ENCODE results near the gene CACNA1G.

The CACNA1G gene

DNA sequence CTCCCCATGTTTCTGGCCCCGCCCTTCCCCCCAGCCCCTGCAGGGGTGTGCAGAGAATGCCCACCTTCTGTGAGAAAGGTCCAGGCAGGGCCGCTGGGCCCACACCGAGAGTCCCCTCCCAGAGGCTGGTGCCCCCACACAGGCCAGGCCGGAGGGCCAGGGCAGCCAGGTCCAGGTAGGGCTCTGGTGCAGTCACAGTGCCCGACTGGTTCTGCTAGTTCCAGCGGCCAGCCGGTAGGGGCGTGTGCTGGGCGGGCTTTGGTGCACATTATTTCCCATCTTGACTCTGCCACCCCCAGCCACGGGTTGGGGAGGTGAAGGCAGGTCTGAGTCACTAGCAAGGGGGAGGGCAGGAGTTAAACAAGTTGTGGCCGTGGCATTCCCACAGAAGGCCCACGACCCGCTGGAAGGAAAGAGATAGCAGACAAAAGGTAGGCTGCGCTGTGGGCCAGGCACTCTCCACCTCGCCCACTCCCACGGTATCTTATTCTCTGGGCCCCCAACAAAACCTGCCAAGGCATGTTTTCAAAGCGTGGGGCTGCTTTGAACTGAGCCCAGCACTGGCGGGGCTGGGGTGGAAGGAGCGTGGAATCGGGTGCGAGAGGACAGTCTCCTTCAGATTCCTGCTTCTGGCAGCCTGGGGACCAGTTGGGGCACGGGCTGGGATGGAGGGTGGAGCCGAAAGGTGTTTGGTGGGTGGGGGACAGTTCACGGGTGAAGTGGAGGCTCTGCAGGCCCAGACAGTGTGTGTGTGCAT lies 26.1 kb upstream of the CACNA1G start:
- peak; percentile 17 for DNase-seq

DNA sequence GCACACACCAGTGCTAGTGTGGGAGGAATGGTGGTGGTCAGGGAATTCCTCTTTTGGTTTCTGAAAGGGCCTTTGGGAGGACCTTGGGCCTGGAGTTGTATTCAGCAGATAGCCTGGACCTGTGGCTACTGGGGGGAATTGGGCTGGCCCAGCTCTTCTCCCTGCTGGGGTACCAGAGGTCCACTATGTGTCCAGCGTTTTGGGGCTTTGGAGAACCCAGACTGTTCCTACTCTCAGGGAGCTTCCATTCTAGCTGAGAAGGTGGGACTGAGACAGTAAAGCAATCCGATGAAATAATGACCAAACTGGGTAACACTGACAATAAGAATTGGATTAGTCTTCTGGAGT lies 25.6 kb upstream of the CACNA1G start:
- no peak for DNase-seq

DNA sequence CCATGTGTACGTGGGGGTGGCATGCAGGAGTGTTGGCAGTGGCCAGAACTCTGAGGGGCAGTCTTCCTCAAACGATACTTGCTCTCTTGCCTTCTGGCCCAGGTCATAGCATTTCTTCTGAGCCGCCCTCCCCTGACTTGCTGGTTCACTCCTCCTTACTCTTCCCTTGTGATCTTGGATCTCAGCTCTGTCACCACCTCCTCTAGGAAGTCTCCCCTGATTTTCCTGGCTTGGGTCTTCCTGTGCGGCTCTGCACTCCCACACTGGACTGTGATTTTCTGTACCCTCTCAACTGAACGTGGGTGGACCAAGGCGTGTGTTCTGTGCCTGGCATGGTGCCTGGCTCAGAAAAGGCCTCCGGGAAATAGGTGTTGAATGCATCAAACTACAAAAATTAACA lies 25.1 kb upstream of the CACNA1G start:
- DNase-seq, result no peak

DNA sequence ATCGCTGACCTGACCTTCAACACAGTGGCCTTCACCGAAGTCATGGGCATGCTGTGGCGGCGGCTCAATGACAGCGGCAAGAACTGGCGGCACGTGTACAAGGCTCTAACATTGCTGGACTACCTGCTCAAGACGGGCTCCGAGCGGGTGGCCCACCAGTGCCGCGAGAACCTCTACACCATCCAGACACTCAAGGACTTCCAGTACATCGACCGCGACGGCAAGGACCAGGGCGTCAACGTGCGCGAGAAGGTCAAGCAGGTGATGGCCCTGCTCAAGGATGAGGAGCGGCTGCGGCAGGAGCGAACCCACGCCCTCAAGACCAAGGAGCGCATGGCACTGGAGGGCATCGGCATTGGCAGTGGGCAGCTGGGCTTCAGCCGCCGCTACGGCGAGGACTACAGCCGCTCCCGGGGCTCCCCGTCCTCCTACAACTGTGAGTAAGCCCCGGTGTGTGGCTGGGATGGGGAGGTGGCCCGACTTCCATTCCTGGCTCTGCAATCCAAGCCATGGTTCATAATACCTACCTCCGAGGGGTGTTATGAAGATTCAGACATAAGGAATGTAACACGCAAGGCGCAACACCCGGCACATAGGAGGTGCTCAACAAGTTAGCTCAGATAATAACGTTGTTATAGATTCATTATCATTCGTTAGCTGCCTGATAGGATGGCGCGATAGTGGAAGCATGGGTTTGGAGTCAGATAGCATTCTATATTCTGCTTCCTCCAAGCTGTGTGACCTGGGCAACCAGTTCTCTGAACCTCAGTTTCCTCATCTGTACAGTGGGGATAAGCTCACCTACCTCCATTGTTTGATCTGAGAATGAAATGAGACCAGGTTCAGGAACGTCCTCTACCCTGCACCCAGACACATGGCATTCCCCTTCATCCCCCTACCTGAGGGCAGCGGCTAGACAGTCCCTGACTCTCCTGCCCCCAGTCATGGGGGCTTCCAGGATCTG lies 23.6 kb upstream of the CACNA1G start:
- no peak for DNase-seq

DNA sequence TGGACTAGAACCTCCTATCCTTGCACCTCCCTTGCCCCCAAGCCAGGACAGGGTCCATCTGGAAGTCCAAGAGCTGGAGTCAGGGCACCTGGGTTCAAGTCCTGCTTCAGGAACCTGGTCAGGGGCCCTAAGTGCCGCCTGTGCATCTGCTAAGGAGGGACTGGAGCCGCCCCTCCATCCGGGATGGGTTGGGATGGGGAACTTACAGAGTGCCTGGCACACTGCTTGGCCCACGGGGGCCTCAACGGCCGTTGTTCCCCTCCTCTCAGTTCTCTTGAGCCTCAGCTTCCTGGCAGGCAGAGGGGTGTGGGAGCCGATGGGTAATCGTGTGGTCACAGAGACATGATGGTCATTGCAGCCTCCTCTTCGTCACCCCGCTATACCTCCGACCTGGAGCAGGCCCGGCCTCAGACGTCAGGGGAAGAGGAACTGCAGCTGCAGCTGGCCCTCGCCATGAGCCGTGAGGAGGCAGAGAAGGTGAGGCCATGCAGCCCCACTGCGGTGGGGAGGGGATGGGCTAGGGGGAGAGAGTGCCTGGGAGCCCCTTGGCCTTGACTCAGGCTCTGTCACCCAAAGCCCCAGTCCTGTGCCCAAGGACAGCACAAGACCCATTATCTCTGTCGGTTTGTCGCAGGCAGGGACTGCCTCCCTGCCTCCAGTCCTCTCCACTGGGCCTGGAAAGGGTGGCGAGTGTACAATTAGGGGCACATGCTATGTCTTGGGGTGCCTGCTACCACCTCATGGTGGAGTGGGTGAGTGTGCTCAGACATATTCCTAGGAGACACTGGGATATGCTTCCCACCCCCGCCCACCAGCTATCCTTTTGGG lies 22.6 kb upstream of the CACNA1G start:
- DNase-seq, result no peak

DNA sequence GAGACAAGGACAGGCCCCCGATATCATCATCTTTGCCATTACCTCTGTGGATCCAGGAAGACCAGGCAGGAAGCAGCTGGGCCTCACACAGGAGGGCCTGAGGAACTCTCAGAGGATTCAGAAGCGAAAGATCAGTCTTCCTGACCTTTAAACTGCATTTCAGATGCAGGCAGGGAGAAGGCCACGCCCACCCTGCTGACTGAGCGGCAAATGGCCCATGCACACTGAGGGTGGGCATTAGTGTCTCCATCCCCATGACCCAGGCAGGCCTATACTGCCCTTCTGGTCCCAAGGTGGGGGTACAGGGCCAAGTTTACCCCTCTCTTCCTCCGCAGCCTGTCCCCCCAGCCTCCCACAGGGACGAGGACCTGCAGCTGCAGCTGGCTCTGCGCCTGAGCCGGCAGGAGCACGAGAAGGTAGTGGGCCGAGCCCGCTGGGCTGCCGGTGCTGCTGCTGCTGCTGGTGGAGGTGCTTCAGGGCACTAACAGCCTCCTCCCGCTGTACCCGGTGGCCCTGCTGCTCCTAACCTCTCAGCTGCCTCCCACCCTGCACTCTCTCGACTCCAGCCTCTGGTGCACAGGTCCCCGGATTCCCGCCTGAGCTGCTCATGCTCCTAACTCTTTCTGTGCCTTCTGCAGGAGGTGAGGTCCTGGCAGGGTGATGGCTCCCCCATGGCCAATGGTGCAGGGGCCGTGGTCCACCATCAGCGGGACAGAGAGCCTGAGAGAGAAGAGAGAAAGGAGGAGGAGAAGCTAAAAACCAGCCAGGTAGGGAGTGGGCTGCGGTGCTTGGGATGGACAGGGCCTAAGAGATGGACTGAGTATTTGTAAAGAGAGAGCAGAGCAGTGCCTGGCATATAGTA lies 21.7 kb upstream of the CACNA1G start:
- DNase-seq, result no peak

DNA sequence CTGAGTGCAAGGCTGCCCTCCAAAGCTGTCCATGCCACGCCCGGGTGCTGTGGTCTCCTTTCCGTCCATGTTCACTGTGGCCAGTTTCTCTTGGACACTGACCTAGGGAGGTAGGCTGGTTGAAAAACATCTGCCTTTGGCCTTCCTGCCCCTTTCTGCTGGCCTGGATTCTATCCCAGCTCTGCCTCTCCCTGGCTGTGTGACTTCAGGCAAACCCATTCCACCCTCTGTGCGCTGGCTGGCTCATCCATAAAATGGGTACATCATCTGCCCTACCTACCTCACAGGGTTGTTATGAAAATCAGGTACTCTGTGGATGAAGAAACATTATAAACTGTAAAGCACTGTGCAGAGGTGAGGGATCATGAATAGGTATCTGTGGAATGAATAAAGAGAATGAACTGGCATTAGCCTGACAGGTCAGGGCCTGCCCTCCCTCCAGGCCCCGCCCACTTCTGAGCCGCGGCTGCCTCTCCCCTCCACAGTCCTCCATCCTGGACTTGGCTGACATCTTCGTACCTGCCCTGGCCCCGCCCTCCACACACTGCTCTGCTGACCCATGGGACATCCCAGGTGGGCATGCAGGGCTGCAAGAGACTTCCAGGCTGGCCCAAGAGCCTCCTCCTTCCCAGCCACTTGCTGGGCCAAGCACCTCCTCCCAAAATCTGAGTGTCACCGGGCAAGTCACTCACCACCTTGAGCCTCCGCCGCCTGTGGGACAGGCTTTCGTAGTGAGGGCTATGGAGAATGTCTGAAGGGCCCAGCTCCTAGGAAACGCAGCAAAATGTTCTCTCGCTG lies 20.6 kb upstream of the CACNA1G start:
- DNase-seq, result no peak

DNA sequence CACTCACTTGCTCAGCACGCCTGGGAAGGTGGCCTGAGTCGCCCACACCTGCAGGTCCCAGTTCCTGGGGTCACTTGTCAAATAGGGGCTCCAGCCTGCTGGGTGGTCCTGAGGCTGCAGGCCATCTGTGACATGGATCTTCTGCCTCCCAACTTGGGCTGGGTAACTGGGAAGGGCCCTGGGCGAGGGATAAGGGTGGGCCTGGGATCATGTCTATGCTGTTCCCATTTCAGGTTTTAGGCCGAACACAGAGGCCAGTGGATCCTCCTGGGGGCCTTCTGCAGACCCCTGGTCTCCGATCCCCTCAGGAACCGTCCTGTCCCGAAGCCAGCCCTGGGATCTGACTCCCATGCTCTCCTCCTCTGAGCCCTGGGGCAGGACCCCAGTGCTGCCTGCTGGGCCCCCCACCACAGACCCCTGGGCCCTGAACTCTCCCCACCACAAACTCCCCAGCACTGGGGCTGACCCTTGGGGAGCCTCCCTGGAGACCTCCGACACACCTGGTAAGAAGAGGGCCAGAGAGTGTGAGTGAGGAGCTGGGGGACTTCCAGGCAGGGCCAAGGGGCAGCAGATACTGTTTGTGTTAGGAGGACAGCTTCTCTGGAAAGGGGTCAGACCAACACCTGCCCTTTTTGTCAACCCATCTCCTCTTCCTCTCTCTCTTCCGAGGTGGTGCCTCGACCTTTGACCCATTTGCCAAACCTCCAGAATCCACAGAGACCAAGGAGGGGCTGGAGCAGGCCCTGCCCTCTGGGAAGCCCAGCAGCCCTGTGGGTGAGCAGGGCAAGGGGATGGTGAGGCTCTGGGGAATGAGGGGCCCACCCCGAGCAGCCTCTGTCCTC lies 19.7 kb upstream of the CACNA1G start:
- DNase-seq, result no peak

DNA sequence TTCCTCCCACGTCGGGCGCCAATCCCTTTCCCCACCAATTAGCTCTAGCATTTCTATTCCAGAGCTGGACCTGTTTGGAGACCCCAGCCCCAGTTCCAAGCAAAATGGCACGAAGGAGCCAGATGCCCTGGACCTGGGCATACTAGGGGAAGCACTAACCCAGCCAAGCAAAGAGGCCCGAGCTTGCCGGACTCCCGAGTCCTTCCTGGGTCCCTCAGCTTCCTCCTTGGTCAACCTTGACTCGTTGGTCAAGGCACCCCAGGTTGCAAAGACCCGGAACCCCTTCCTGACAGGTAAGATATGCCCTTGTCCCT lies 19.2 kb upstream of the CACNA1G start:
- no peak for DNase-seq

DNA sequence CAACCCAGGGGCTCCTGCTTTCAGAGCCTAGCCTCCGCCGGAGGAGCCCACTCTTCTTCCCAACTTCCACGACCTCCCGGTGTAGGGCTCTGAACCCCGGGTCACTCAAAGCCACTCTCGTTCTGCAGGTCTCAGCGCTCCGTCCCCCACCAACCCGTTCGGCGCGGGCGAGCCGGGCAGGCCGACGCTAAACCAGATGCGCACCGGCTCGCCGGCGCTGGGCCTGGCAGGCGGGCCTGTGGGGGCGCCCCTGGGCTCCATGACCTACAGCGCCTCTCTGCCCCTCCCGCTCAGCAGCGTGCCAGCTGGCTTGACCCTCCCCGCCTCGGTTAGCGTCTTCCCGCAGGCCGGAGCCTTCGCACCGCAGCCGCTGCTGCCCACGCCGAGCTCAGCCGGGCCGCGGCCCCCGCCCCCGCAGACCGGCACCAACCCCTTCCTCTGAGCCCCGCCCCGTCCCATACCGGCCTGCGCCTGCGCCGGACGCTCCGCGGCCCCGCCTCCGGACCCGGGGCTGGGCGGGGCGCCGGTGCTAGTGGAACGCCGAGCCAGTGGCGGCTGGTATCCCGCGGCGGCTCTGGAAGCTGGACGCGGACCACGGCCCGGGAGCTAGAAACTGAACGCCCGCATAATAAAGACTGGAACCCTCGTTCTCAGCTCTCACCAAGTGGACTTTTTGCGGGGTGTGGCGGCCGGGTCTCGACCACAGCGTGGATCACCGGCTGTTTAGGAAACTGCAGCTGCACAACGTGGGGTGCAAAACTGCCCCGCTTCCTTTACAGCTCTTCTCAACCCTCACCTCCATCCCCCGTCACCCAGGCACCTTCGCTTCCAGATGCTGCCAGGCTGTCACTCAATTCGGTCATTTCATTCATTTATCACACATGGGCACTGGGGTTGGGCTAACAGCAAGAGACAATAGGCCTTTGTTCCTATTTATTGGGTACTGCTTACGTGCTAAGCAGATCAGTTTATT lies 18.5 kb upstream of the CACNA1G start:
- DNase-seq, result peak; percentile 77

DNA sequence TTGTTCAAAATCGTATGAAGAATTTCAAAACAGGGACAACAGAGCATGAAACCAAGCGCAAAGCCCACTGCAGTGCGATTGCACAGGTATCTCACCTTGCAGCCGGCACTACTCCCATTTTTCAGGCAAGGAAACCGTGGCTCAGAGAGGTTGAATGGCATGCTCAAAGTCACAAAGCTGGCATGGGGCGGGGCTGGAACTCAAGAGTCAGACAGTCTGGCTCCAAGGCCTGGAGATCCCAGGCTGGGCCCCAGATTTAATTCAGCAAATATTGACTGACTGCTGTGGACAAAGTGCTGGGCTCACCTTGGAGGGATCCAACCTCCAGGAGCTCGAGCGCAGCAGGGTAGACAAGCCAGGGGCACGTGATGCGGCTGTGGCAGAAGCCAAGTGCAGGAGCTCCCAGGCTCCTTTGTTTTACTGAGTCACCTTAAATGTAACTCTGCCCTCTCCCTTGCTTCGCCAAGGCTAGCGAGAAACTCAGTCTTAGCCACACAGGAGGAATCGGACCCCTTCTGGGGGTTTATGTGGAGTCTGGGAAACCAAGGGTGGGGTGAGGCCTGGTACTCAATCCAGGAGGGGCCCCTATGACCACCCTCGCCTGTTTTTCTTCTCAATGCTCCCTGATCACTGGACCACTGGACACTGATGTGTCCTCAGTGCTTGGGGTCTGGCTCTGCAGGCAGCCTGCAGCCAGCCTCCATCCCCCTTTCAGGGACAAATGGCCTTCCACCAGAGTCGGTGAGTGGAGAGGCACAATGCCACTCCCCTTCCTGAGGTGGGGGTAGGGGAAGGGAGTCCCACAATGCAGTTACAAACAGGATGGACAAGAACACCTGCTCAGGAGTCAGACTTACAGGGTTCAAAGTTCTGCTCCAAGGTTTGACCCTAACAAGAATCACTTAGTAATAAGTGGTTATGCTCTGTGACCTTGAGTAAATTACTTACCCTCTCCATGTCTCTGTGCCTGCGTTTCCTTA lies 17.4 kb upstream of the CACNA1G start:
- no peak for DNase-seq

DNA sequence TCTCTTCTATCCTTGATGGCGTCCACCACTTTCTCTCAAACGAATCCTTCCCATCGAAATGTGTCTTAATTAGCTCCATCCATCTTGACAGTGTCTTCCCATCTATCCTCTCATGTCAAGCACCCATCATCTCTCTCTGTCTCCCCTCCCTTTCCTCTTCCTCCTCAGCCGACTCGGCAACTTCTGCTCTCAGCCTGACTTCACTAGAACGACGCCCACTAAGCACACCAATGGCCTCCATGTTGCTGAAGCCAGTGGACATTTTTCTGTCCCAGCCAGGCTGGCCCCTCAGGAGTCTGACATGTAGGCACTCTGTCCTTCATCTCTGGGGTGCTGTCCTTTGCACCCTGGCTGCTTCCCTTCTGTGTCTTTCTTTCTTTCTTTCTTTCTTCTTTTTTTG lies 16.0 kb upstream of the CACNA1G start:
- no peak for DNase-seq

DNA sequence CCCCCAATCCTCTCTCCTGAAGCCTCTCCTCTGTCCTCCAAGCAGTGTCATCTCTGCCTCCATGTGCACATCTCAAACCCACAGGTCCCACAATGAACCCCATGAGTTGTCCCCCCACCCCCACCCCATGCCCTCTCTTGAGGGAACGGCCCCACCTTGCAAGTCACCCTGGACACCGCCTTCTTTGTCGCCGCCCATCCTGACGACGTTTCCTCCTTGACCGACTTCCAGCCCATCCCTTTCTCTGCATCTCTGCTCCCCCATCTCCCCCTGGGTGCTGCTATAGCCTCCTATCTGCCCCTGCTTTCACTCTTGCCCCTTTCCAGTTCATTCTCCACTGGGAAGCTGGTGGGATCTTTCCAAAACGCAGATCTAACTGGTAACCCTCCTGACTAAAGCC lies 15.2 kb upstream of the CACNA1G start:
- DNase-seq, result no peak

DNA sequence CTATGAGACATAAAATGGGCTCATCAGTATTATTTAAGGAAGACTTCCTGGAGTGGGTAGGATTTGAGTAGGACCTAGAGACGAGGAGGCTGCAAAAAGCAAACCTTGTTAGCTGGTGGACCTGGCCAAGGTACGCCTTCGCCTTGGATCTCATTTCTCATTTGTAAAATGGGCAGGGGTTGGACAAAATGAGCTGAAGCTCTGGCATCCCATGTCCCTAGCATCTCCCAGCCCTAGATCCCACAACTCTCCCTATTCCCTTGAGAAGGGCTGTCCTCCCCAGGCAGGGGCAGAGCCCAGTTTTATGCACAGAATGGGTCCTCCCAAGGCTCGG lies 13.8 kb upstream of the CACNA1G start:
- DNase-seq, result no peak

DNA sequence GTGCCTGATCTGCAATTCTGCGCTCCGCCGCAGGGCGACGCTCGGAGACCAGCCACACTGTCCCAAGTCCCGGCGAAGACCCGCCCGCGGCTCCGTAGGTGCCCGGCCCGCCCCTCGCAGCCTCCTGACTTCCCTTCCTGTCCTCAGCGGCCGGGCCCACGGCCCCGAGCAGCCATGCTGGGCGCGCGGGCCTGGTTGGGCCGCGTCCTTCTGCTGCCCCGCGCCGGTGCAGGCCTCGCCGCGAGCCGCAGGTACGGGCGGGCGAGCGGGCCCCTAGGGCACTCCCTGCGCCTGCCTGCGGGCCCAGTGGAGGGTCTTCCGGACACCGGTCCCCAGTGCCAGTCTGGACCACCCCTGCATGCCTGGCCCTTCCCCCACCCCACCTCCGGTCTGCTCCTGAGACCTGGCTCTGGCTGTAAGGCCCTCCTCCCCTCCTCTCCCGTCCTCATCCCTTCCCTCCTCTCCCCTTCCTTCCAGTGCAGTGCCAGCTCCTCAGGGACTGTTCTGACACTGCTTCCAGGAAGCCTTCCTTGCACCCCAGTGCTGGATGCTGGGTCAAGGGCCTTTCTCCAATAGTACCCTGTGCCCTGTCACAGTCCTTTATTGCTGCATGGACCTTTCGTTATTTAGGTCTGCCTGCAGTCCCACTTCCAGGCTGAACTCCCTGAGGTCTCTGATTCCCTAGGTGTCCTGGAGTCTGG lies 13.3 kb upstream of the CACNA1G start, which contains the start of gene SPATA20:
Gene SPATA20 (plus strand): TSS at position 140 of the 701 bp plus-strand sequence. CDS start 35 bp downstream, at position 175.
- peak; percentile 87 for DNase-seq

DNA sequence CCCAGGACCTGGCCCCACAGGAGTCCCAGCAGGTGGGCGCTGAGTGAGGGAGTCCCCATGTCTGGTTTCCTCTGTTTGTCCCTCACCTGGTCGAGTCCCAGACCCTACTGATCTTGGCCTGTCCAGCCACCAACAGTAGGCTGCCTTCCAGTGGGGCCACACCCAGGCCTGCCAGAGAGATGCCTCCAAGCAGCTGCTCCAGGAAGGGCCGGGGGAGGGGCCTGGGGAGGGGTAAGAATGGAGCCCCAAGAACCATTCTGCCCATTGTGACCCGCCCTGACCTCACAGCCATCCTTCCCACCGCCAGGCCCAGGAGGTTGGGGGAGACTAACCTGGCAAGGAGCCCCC lies 12.8 kb upstream of the CACNA1G start:
- no peak for DNase-seq

DNA sequence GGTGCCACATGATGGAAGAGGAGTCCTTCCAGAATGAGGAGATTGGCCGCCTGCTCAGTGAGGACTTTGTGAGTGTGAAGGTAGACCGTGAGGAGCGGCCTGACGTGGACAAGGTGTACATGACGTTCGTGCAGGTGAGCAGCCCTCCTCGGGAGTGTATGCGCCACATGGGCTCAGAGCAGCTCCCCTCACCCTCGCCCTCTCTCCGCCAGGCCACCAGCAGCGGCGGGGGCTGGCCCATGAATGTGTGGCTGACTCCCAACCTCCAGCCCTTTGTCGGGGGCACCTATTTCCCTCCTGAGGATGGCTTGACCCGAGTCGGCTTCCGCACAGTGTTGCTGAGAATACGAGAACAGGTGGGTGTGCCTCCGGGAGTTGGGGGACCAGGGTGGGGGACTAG lies 11.7 kb upstream of the CACNA1G start:
- no peak for DNase-seq
